GM18502 (cell line): ENCODE results near the gene CELF5.
"Not testable (repeated sequence)": the region's sequence is repeated elsewhere in the genome, so short reads cannot be mapped to it uniquely, and the experiment has no call there.

Source experiments
- ATAC-seq: cut with Tn5 transposase; IDR thresholded peaks from one replicate; pipeline ENCODE4 v1.9.1; 2021; ENCODE audit warnings: mild to moderate bottlenecking; ENCODE audit not compliant: unreplicated experiment, poor library complexity

Gene CELF5

GRCh38 chr19:3335431-3336350 lies 111.2 kb downstream of the CELF5 start:
- no peak for ATAC-seq

GRCh38 chr19:3336351-3336679 lies 111.9 kb downstream of the CELF5 start:
- no peak for ATAC-seq

GRCh38 chr19:3336680-3337523 lies 112.4 kb downstream of the CELF5 start:
- ATAC-seq, result no peak

- no peak for ATAC-seq
These were observed 114.2 kb downstream of the CELF5 start for GRCh38 chr19:3338541-3339181.

- no peak for ATAC-seq
These were observed 115.9 kb downstream of the CELF5 start for GRCh38 chr19:3340340-3340739.

- ATAC-seq, result no peak
These were observed 117.8 kb downstream of the CELF5 start for GRCh38 chr19:3342246-3342645.

- ATAC-seq, result not testable (repeated sequence)
These were observed 118.5 kb downstream of the CELF5 start for GRCh38 chr19:3342962-3343361.

GRCh38 chr19:3343619-3344502 lies 119.4 kb downstream of the CELF5 start:
- no peak for ATAC-seq

- no peak for ATAC-seq
These were observed 120.4 kb downstream of the CELF5 start for GRCh38 chr19:3344608-3345598.

GRCh38 chr19:3345850-3346460 lies 121.5 kb downstream of the CELF5 start:
- no peak for ATAC-seq
